Lung (tissue), 12 donors: ENCODE measurements around the gene APCS. TPM values are rescaled to one million over a fixed set of nuclear protein-coding genes. Genes with fewer than 3 reads are reported as not detected.

Experiments used
- ATAC-seq: fragments of 200-7000 bp; cut with Tn5 transposase; one replicate; pipeline ENCODE4 v1.9.1; 2020; ENCODE audit warnings: moderate number of reproducible peaks; ENCODE audit not compliant: insufficient read depth, low FRiP score
- DNase-seq, 3 donors: peaks; one replicate each; pipeline ENCODE4 v3.0.0-alpha.2; 2013 to 2017
- H3K27ac ChIP-seq, 2 donors: one replicate each; pipeline ENCODE4 v1.5.1; 2013; ENCODE audit warnings: mild to moderate bottlenecking in 2 of 2, moderate library complexity in 2 of 2, control low read depth in 1 of 2, inconsistent platforms in 1 of 2, low read depth in 1 of 2, low read length in 1 of 2
- H3K27me3 ChIP-seq, 3 donors: one replicate each; pipeline ENCODE4 v1.5.1; 2013; ENCODE audit warnings: low read length in 2 of 3; ENCODE audit not compliant: control insufficient read depth in 3 of 3, insufficient read depth in 3 of 3
- H3K36me3 ChIP-seq, 4 donors: one replicate each; pipeline ENCODE4 v1.5.1; 2013; ENCODE audit warnings: low read length in 4 of 4, mild to moderate bottlenecking in 1 of 4, moderate library complexity in 1 of 4; ENCODE audit not compliant: control insufficient read depth in 4 of 4, insufficient read depth in 4 of 4
- H3K4me1 ChIP-seq, 5 donors: one replicate each; pipeline ENCODE4 v1.5.1; 2013; ENCODE audit warnings: low read length in 5 of 5, mild to moderate bottlenecking in 2 of 5, moderate library complexity in 1 of 5; ENCODE audit not compliant: control insufficient read depth in 5 of 5, insufficient read depth in 5 of 5
- H3K4me3 ChIP-seq: one replicate; pipeline ENCODE4 v1.5.1; 2013; ENCODE audit warnings: mild to moderate bottlenecking, control low read depth, moderate library complexity
- H3K9ac ChIP-seq, 2 donors: one replicate each; pipeline ENCODE4 v1.5.1; 2013; ENCODE audit warnings: low read length in 2 of 2, control low read depth in 1 of 2; ENCODE audit not compliant: insufficient read depth in 1 of 2
- H3K9me3 ChIP-seq, 4 donors: one replicate each; pipeline ENCODE4 v1.5.1; 2013; ENCODE audit warnings: low read length in 3 of 4, mild to moderate bottlenecking in 1 of 4, moderate library complexity in 1 of 4; ENCODE audit not compliant: control insufficient read depth in 4 of 4, insufficient read depth in 3 of 4
- WGBS, 2 donors: extraction: QIAGEN DNeasy Blood & Tissue Kit; methylation state at CpG; one replicate each; pipeline ENCODE4 v1.1.7; 2013; 5-methylcytosine and 5-hydroxymethylcytosine counted together
- polyA plus RNA-seq, 2 donors: library from polyadenylated mRNA; stranded (reverse); fragments of 200-250 nt; gene quantifications; one replicate each; pipeline ENCODE4 v1.2.1, GENCODE V29; 2013
- total RNA-seq, 2 donors: library from RNA; depleted of rRNA in 1 of 2; stranded (reverse); fragments of >200 nt in 1 of 2; gene quantifications; one replicate each; pipeline ENCODE4 v1.2.1, GENCODE V29; 2014 to 2021
- TF ChIP-seq, protein P1 (sequence below): IDR thresholded peaks from 2 replicates; pipeline ENCODE4 v1.5.1; 2012; ENCODE audit warnings: mild to moderate bottlenecking; ENCODE audit errors: control extremely low read depth, extremely low read depth
- donor health status: control.
- donor health status: control.
- donor health status: Bipolar disorder and iron deficiency.
- donor health status: healthy.
- donor health status: DM: yes; HTN: yes; CAD: no.

APCS gene
- total and polyA plus RNA-seq, 4 donors, result 0.46 TPM; not detected in 3

DNA sequence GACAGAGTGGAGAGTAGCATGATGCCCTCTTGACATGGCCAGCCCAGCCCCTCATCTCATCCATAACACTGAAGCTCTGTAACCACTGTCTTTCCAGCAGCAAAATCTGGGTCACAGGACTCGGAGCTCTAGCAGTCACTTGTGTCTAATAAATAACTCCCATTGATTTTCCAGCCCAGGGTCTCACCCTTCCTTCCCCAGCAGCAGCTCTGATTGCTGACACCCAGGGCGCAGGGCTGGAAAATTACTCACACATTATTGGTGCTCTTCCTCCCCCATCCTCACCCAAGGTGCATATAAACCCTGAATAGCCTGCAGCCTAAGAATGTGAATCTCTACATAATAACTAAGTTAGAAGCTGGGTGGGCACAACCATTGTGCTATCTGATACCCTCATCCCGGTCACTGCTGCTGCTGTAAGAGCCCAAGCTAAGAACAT is 30.7 kb upstream of the APCS start:
- ATAC-seq, result no peak
- Histone ChIP-seq H3K27me3 (no peaks in the 10 kb centered on the region), H3K36me3 (no peaks in the 10 kb centered on the region), H3K9ac (no peak overlapping the region), H3K4me1 (no peaks in the 10 kb centered on the region), H3K27ac (no peak overlapping the region), H3K9me3 (peaks cover 0 to 2% (median 0%) of the 10 kb centered on the region in 4 donors), H3K4me3 (no peak overlapping the region)
- WGBS, 2 donors, result 53 to 66% methylated on average over 3 of the region's 3 CpGs
- no peak for DNase-seq
- TF ChIP-seq, protein P1, sequence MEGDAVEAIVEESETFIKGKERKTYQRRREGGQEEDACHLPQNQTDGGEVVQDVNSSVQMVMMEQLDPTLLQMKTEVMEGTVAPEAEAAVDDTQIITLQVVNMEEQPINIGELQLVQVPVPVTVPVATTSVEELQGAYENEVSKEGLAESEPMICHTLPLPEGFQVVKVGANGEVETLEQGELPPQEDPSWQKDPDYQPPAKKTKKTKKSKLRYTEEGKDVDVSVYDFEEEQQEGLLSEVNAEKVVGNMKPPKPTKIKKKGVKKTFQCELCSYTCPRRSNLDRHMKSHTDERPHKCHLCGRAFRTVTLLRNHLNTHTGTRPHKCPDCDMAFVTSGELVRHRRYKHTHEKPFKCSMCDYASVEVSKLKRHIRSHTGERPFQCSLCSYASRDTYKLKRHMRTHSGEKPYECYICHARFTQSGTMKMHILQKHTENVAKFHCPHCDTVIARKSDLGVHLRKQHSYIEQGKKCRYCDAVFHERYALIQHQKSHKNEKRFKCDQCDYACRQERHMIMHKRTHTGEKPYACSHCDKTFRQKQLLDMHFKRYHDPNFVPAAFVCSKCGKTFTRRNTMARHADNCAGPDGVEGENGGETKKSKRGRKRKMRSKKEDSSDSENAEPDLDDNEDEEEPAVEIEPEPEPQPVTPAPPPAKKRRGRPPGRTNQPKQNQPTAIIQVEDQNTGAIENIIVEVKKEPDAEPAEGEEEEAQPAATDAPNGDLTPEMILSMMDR, result no peak

DNA sequence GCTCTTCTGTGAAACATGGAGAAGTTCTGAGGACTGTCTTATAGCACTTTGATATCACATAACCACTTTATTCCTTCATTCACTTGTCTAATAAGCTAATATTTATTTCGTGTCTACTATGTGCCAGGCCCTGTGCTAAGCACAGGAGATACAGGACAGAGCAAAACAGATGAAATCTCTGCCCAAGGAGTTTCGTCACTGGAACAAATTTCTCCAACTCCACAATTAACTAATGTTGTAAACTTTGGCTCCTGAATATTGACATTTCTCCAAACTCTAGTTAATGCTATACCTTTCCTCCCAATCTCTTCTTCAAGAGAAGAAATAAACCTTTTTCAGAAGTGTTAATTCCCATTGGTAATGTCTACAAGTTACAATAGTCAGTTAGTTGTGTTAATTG is 27.0 kb upstream of the APCS start:
- TF ChIP-seq, protein P1, result no peak

DNA sequence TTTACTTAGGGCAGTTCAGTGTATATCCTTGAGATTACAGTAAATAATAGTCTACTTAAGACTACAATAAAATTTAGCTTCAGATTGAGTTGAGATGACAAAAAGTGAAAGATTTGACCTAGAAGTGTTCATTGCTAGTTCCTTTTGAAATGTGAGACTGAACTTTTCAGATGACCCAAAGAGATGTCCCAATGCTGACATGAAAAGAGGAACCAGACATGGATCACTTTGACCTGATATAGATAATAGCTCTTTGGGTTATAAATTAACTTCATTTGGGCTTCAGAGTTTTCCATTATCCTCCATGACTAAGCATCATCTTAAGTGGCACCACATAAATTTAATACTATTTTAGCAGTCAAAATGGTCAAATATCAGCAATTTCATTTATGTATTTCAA is 26.1 kb upstream of the APCS start:
- ATAC-seq (no peak), DNase-seq (no peak)
- TF ChIP-seq, protein P1, result no peak
- H3K9me3 ChIP-seq, result peaks cover 0 to 6% (median 3%) of the 10 kb centered on the region in 4 donors
- no peak overlapping the region for H3K4me3 ChIP-seq
- no peaks in the 10 kb centered on the region for H3K36me3 ChIP-seq
- no peak overlapping the region for H3K27ac ChIP-seq
- H3K4me1 ChIP-seq, result no peaks in the 10 kb centered on the region
- no peaks in the 10 kb centered on the region for H3K27me3 ChIP-seq
- H3K9ac ChIP-seq, result no peak overlapping the region

More for the DNA sequence above, 27.0 kb upstream of the APCS start:
- Histone ChIP-seq H3K36me3 (no peaks in the 10 kb centered on the region), H3K27ac (no peak overlapping the region), H3K9ac (no peak overlapping the region), H3K4me3 (no peak overlapping the region), H3K27me3 (no peaks in the 10 kb centered on the region), H3K9me3 (peaks cover 0 to 6% (median 2%) of the 10 kb centered on the region in 4 donors), H3K4me1 (no peaks in the 10 kb centered on the region)
- ATAC-seq (no peak), DNase-seq (no peak)
- 71 to 84% methylated on average over 2 of the region's 2 CpGs for WGBS, 2 donors

DNA sequence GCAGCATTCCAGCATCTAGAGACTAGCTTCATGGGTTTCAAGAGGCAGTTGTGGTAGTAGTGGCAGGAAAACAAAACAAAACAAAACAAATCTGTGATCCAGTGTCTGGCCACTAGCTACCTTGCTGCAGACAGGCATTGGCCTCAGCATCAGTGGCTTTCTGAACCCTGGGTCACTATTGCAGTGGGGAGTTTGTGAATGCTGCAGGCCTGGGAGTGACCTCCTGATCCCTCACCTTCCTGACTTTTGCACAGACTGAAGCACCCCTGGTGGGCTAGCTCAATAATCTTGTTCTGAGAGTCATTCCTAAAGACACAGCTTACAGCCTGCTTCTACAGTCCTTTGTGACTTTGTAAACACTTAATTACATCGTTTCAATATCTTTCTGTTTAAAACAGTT is 24.9 kb upstream of the APCS start:
- no peak for ATAC-seq
- Histone ChIP-seq H3K27ac (no peak overlapping the region), H3K9me3 (peaks cover 0 to 6% (median 3%) of the 10 kb centered on the region in 4 donors), H3K36me3 (no peaks in the 10 kb centered on the region), H3K9ac (no peak overlapping the region), H3K4me1 (no peaks in the 10 kb centered on the region), H3K27me3 (no peaks in the 10 kb centered on the region), H3K4me3 (no peak overlapping the region)
- 46 to 76% methylated on average over 1 of the region's 1 CpG for WGBS, 2 donors
- TF ChIP-seq, protein P1, result no peak
- DNase-seq, result no peak
